Measurements from ENCODE around the gene MCF2L.

Gene MCF2L

DNA sequence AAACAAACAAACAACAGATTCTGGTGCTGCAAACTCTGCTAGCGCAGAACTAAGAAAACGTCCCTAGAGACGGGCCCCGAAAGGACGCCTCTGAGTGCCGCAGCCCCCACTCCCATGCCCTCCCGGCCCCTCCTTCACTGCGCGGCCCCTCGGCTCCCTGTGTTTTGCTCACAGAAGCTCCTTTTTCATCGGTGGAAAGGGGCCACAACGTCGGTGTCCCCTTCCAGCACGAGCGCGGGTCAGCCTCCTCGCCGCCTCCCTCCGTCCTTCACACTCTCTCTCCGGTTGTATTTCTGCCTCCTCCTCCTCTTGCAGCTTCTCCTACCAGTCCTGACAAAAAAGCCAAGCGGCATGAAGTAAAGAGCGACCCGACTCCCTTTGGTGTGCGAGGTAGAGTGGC lies 121.8 kb downstream of the MCF2L start:
- ATAC-seq = no peak
- TF ChIP-seq, protein P1, sequence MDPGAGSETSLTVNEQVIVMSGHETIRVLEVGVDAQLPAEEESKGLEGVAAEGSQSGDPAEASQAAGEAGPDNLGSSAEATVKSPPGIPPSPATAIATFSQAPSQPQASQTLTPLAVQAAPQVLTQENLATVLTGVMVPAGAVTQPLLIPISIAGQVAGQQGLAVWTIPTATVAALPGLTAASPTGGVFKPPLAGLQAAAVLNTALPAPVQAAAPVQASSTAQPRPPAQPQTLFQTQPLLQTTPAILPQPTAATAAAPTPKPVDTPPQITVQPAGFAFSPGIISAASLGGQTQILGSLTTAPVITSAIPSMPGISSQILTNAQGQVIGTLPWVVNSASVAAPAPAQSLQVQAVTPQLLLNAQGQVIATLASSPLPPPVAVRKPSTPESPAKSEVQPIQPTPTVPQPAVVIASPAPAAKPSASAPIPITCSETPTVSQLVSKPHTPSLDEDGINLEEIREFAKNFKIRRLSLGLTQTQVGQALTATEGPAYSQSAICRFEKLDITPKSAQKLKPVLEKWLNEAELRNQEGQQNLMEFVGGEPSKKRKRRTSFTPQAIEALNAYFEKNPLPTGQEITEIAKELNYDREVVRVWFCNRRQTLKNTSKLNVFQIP (CRISPR knock-in tag; IDR thresholded peaks at IDR 0.05; ENCODE audit: borderline replicate concordance, low read depth) = no peak
- TF ChIP-seq ISL1 (CRISPR knock-in tag; IDR thresholded peaks at IDR 0.05) = no peak
- TF ChIP-seq ESRRG (CRISPR knock-in tag; IDR thresholded peaks at IDR 0.05) = no peak
- TF ChIP-seq, protein P2, sequence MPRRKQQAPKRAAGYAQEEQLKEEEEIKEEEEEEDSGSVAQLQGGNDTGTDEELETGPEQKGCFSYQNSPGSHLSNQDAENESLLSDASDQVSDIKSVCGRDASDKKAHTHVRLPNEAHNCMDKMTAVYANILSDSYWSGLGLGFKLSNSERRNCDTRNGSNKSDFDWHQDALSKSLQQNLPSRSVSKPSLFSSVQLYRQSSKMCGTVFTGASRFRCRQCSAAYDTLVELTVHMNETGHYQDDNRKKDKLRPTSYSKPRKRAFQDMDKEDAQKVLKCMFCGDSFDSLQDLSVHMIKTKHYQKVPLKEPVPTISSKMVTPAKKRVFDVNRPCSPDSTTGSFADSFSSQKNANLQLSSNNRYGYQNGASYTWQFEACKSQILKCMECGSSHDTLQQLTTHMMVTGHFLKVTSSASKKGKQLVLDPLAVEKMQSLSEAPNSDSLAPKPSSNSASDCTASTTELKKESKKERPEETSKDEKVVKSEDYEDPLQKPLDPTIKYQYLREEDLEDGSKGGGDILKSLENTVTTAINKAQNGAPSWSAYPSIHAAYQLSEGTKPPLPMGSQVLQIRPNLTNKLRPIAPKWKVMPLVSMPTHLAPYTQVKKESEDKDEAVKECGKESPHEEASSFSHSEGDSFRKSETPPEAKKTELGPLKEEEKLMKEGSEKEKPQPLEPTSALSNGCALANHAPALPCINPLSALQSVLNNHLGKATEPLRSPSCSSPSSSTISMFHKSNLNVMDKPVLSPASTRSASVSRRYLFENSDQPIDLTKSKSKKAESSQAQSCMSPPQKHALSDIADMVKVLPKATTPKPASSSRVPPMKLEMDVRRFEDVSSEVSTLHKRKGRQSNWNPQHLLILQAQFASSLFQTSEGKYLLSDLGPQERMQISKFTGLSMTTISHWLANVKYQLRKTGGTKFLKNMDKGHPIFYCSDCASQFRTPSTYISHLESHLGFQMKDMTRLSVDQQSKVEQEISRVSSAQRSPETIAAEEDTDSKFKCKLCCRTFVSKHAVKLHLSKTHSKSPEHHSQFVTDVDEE (CRISPR knock-in tag; IDR thresholded peaks at IDR 0.05) = no peak
- TF ChIP-seq GLIS3 (CRISPR knock-in tag; IDR thresholded peaks at IDR 0.05) = no peak

DNA sequence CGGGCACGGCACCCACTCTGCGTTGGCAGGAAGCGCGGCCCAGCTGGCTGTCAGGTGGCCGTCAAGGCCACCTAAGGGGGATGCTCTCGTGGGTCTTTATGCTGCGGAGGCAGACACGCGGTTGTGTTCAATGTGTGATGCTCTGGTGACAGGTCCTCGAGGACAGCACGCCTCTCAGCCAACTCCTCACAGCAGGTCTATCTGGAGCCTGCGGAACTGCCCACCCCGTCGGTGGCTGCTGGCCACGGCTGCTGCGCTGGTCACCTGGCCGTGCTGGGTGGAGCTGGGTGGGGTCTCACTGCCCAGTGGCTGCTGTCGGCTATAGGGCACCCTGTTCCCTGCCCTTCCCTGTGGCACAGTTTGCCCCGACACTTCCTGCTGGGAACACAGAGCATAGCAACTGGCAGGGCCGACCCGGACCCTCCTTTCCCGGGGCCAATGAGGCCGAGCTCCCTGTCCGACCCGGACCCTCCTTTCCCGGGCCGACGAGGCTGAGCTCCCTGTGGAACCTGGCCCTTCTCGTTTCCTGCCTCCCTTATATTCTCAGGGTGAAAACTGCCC lies 122.3 kb downstream of the MCF2L start:
- TF ChIP-seq, protein P2 (CRISPR knock-in tag; IDR thresholded peaks at IDR 0.05) = no peak
- no peak for TF ChIP-seq CSDC2 (CRISPR knock-in tag; IDR thresholded peaks at IDR 0.05)
- no peak for TF ChIP-seq SNAI2 (CRISPR knock-in tag; IDR thresholded peaks at IDR 0.05)
- TF ChIP-seq, protein P3, sequence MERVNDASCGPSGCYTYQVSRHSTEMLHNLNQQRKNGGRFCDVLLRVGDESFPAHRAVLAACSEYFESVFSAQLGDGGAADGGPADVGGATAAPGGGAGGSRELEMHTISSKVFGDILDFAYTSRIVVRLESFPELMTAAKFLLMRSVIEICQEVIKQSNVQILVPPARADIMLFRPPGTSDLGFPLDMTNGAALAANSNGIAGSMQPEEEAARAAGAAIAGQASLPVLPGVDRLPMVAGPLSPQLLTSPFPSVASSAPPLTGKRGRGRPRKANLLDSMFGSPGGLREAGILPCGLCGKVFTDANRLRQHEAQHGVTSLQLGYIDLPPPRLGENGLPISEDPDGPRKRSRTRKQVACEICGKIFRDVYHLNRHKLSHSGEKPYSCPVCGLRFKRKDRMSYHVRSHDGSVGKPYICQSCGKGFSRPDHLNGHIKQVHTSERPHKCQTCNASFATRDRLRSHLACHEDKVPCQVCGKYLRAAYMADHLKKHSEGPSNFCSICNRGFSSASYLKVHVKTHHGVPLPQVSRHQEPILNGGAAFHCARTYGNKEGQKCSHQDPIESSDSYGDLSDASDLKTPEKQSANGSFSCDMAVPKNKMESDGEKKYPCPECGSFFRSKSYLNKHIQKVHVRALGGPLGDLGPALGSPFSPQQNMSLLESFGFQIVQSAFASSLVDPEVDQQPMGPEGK (CRISPR knock-in tag; IDR thresholded peaks at IDR 0.05; ENCODE audit: borderline replicate concordance) = no peak
- TF ChIP-seq ZC3H10 (CRISPR knock-in tag; IDR thresholded peaks at IDR 0.05) = no peak
- TF ChIP-seq ZFP30 (CRISPR knock-in tag; IDR thresholded peaks at IDR 0.05) = no peak
- no peak for TF ChIP-seq RARB (CRISPR knock-in tag; IDR thresholded peaks at IDR 0.05)
- TF ChIP-seq ESRRG (CRISPR knock-in tag; IDR thresholded peaks at IDR 0.05) = no peak
- TF ChIP-seq ARNTL (CRISPR knock-in tag; IDR thresholded peaks at IDR 0.05; ENCODE audit: borderline replicate concordance, low read depth) = no peak
- no peak for TF ChIP-seq ZNF70 (CRISPR knock-in tag; IDR thresholded peaks at IDR 0.05)
- no peak for TF ChIP-seq BACH2 (CRISPR knock-in tag; IDR thresholded peaks at IDR 0.05; ENCODE audit: borderline replicate concordance)
- ATAC-seq = no peak

DNA sequence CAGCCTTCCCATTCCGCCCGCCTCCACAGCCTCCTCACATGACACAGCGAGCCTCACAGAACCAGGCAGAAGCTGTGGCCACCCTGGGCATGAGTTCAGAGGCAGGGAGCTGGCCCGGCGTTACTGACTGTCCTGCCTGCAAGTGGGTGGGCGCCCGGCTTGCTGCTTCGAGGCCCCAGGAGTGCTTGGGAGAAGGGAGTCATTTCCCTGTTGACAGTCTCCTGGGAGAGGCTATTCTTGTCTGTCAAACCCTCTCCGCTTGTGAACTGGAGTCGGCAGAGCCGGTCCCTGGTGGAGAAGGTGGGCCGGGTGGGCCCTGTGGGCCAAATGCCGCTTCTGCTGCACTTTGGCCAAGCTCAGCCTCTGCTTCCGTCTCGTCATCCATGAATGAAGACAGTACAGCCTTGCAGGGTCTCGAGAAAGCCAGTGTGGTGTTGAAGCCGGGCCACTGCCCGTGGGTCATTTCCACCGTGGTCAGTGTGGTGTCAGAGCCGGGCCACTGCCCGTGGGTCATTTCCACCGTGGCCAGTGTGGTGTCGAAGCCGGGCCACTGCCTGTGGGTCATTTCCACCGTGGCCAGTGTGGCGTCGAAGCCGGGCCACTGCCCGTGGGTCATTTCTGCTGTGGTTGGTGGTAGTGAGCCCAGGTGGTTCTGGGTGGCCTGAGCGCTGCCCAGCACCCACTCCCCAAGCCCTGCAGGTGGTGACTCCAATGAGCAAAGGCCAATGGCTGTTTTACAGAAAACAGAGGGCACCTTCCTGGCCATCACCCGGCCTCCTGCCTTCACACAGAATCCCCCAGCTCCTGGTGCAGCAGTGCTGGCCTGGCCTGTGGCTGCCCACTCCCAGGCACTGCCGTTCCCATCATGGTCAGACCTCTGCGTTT lies 123.1 kb downstream of the MCF2L start:
- no peak for ATAC-seq
- TF ChIP-seq ZNF565 (CRISPR knock-in tag; conservative IDR thresholded peaks at IDR 0.05; ENCODE audit: low read depth) = no peak
- TF ChIP-seq, protein P1 (CRISPR knock-in tag; IDR thresholded peaks at IDR 0.05; ENCODE audit: borderline replicate concordance, low read depth) = no peak
- no peak for TF ChIP-seq ESRRG (CRISPR knock-in tag; IDR thresholded peaks at IDR 0.05)
- TF ChIP-seq PPARA (CRISPR knock-in tag; IDR thresholded peaks at IDR 0.05; ENCODE audit: borderline replicate concordance) = no peak
- TF ChIP-seq, protein P4, sequence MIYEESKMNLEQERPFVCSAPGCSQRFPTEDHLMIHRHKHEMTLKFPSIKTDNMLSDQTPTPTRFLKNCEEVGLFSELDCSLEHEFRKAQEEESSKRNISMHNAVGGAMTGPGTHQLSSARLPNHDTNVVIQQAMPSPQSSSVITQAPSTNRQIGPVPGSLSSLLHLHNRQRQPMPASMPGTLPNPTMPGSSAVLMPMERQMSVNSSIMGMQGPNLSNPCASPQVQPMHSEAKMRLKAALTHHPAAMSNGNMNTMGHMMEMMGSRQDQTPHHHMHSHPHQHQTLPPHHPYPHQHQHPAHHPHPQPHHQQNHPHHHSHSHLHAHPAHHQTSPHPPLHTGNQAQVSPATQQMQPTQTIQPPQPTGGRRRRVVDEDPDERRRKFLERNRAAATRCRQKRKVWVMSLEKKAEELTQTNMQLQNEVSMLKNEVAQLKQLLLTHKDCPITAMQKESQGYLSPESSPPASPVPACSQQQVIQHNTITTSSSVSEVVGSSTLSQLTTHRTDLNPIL (CRISPR knock-in tag; IDR thresholded peaks at IDR 0.05; ENCODE audit: low read depth) = no peak
- no peak for TF ChIP-seq ZFP3 (CRISPR knock-in tag; IDR thresholded peaks at IDR 0.05)
- no peak for TF ChIP-seq OSR1 (CRISPR knock-in tag; IDR thresholded peaks at IDR 0.05)
- TF ChIP-seq, protein P3 (CRISPR knock-in tag; IDR thresholded peaks at IDR 0.05; ENCODE audit: borderline replicate concordance) = no peak
- TF ChIP-seq, protein P5, sequence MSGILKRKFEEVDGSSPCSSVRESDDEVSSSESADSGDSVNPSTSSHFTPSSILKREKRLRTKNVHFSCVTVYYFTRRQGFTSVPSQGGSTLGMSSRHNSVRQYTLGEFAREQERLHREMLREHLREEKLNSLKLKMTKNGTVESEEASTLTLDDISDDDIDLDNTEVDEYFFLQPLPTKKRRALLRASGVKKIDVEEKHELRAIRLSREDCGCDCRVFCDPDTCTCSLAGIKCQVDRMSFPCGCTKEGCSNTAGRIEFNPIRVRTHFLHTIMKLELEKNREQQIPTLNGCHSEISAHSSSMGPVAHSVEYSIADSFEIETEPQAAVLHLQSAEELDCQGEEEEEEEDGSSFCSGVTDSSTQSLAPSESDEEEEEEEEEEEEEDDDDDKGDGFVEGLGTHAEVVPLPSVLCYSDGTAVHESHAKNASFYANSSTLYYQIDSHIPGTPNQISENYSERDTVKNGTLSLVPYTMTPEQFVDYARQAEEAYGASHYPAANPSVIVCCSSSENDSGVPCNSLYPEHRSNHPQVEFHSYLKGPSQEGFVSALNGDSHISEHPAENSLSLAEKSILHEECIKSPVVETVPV (CRISPR knock-in tag; IDR thresholded peaks at IDR 0.05) = no peak
